KMS-11 (cell line): ENCODE results near the gene UNC5B.

Source experiments
- H2AFZ ChIP-seq: fragments of 200-600 bp; sonication (generic); 2 replicates; pipeline ENCODE4 v1.6.1; 2016; ENCODE audit warnings: antibody characterized with exemption, mixed run types, low read depth
- H3K27ac ChIP-seq: fragments of 200-600 bp; sonication (generic); 2 replicates; pipeline ENCODE4 v1.6.1; 2016; ENCODE audit warnings: mild to moderate bottlenecking, mixed run types
- H3K27me3 ChIP-seq: fragments of 200-600 bp; sonication (generic); 2 replicates; pipeline ENCODE4 v1.6.1; 2017; ENCODE audit warnings: mild to moderate bottlenecking, low read depth, mixed run types, moderate library complexity; ENCODE audit not compliant: insufficient read depth
- H3K36me3 ChIP-seq: fragments of 200-600 bp; sonication (generic); 2 replicates; pipeline ENCODE4 v1.6.1; 2017; ENCODE audit warnings: mild to moderate bottlenecking, mixed run types; ENCODE audit not compliant: insufficient read depth
- H3K4me1 ChIP-seq: fragments of 200-600 bp; sonication (generic); 2 replicates; pipeline ENCODE4 v1.6.1; 2016; ENCODE audit warnings: mild to moderate bottlenecking, low read depth, mixed run types; ENCODE audit not compliant: poor library complexity, severe bottlenecking
- H3K4me2 ChIP-seq: fragments of 200-600 bp; sonication (generic); 2 replicates; pipeline ENCODE4 v1.7.0; 2016; ENCODE audit warnings: mild to moderate bottlenecking, mixed run types
- H3K4me3 ChIP-seq: fragments of 200-600 bp; sonication (generic); IDR thresholded peaks from 2 replicates; pipeline ENCODE4 v1.6.1; 2017; ENCODE audit warnings: low read depth, low read length, mixed read lengths; ENCODE audit not compliant: insufficient read depth
- H3K79me2 ChIP-seq: fragments of 200-600 bp; sonication (generic); 2 replicates; pipeline ENCODE4 v1.6.1; 2016; ENCODE audit warnings: low read depth, mixed run types; ENCODE audit not compliant: insufficient read depth
- H3K9ac ChIP-seq: fragments of 200-600 bp; sonication (generic); 2 replicates; pipeline ENCODE4 v1.6.1; 2016; ENCODE audit warnings: mild to moderate bottlenecking, mixed run types
- H4K20me1 ChIP-seq: fragments of 200-600 bp; sonication (generic); 2 replicates; pipeline ENCODE4 v1.6.1; 2016; ENCODE audit warnings: mild to moderate bottlenecking, mixed run types; ENCODE audit not compliant: insufficient read depth
- CTCF ChIP-seq: fragments of 200-600 bp; sonication (generic); conservative IDR thresholded peaks from 2 replicates; pipeline ENCODE4 v1.6.1; 2017; ENCODE audit warnings: low read depth, mild to moderate bottlenecking, antibody characterized with exemption, low read length, moderate library complexity, mixed read lengths

UNC5B gene

DNA sequence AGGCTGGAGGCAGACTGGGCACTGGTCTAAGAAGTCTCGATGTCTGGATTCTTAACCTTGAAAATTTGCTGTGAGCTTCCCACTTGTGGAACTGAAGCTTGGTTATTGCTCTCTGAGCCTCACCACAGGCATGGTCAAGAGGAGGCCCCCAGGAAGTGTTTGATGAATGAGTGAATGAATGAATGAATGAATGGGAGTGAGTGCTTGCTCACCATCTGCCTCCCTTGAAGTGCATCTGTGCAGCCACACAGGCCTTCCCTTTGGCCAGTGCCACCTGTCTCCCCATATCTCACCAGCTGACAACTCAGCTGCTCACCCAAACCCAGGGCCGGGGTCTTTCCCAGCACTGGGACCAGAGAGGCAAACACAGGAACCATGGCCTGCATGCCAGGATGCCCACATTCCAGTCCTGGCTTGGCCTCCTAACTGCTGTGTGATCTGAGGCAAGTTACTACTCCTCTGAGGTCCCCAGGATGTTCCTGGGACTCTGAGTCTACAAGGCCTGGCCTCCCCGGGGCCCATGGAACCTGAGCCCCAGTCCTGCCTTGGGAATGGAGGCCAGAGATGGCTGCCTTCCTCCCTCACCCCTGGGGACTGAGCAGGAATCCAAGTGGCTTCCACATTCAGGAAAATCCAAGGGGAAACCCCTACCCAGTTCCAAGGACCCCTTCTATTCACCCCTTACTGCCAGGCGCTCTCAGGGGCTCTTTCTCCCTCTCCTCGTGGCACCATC is 55.3 kb downstream of the UNC5B start:
- no peak for TF ChIP-seq CTCF
- Histone ChIP-seq H3K4me2 (no peak overlapping the region), H3K9ac (no peak overlapping the region), H3K4me1 (no peaks in the 10 kb centered on the region), H3K36me3 (no peaks in the 10 kb centered on the region), H4K20me1 (no peaks in the 10 kb centered on the region), H3K4me3 (no peak overlapping the region), H3K27me3 (peaks cover 9% of the 10 kb centered on the region; the same call in 1 of the 2 replicates), H2AFZ (no peak overlapping the region), H3K27ac (no peak overlapping the region), H3K79me2 (no peaks in the 10 kb centered on the region)

DNA sequence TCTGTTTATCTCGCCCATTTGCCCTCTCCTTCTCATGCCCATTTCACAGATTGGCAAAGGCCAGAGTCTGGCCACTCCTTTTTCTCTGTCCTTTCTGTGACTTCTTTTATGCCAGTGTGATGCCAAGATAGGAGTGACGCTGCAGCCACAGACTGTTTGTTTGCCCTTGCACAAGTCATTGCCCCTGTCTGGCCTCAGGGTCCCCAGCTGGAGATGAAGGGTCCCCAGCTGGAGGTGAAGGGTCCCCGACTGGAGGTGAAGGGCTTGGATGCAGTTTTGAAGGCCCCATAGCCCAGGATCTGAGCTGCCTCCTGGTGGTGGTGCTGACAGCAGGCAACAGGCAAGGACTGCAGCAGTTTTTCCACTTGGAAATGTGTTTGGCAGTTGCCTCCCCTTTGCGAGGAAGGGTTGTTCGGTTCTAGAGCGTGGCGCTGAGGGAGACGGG is 55.9 kb downstream of the UNC5B start:
- no peaks in the 10 kb centered on the region for H4K20me1 ChIP-seq
- no peak overlapping the region for H3K27ac ChIP-seq
- no peaks in the 10 kb centered on the region for H3K4me1 ChIP-seq
- no peaks in the 10 kb centered on the region for H3K79me2 ChIP-seq
- H3K4me2 ChIP-seq, result no peak overlapping the region
- no peak overlapping the region for H3K9ac ChIP-seq
- no peak overlapping the region for H3K4me3 ChIP-seq
- no peak overlapping the region for H2AFZ ChIP-seq
- H3K36me3 ChIP-seq, result no peaks in the 10 kb centered on the region
- H3K27me3 ChIP-seq, result peaks cover 9% of the 10 kb centered on the region; the same call in 1 of the 2 replicates
- 0 out of 2 replicates have a peak, but pooled peaks have one; percentile 8 for TF ChIP-seq CTCF

GRCh38 chr10:71268758-71269157 is 56.4 kb downstream of the UNC5B start:
- H4K20me1 ChIP-seq, result no peaks in the 10 kb centered on the region
- peaks cover 8% of the 10 kb centered on the region; the same call in 1 of the 2 replicates for H3K27me3 ChIP-seq
- H3K36me3 ChIP-seq, result no peaks in the 10 kb centered on the region
- no peak overlapping the region for H3K4me3 ChIP-seq
- no peak overlapping the region for H2AFZ ChIP-seq
- no peak overlapping the region for H3K9ac ChIP-seq
- no peaks in the 10 kb centered on the region for H3K79me2 ChIP-seq
- H3K27ac ChIP-seq, result no peak overlapping the region
- no peak for TF ChIP-seq CTCF
- no peak overlapping the region for H3K4me2 ChIP-seq
- H3K4me1 ChIP-seq, result no peaks in the 10 kb centered on the region

DNA sequence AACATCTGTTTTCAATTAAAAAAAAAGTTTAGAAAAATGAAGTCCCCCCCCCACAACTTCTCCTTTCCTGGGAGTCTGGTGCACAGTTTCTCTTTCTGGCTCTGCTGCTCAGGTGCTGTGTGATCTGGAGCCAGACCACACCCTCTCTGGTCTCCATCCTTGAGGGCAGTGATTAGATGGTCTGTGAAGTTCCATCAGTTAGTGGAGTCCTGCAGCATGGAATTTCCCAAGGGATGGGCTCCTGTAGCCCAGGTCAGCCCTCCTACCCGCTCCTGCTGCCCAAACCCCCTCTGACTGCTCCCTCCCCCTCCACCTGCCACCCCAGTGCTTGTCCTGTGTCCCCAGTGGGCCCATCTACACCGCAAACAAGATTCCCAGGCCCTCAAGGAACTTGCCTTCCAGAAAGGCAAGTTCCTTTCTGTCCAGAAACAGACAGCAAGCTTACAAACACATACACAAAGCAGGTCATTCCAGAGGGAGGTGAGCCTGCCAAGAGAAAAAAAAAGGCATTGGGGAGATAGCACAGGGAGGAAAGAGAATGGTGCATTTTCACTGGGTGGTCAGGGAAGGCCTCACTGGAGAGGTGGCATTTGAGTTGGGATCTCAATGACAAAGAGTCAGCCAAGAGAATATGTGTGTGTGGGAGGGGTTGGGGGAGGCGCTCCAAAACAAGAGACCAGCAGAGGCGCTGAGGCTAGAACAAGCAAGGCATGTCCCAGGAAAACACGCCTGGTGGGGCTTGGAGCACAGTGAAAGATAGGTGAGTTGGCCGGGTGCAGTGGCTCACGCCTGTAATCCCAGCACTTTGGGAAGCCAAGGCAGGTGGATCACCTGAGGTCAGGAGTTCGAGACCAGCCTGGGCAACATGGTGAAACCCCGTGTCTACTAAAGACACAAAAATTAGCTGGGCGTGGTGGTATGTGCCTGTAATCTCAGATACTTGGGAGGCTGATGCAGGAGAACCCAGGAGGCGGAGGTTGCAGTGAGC is 57.2 kb downstream of the UNC5B start:
- Histone ChIP-seq H3K9ac (no peak overlapping the region), H3K27me3 (peaks cover 6% of the 10 kb centered on the region; the same call in 1 of the 2 replicates), H3K4me1 (no peaks in the 10 kb centered on the region), H3K79me2 (no peaks in the 10 kb centered on the region), H3K36me3 (no peaks in the 10 kb centered on the region), H3K27ac (no peak overlapping the region), H3K4me2 (no peak overlapping the region), H4K20me1 (no peaks in the 10 kb centered on the region), H2AFZ (no peak overlapping the region), H3K4me3 (no peak overlapping the region)
- TF ChIP-seq CTCF, result no peak
